Activated CD8-positive, alpha-beta memory T cell treated with anti-CD3 and anti-CD28 coated beads, Interleukin-2, amount 50 U/mL, for 1 hour (primary cell): ENCODE measurements around the gene KRT6B.

Experiments
- DNase-seq: peaks from one replicate; pipeline ENCODE4 v3.0.0-alpha.2; 2020; ENCODE audit errors: extremely low read depth

Gene KRT6B

DNA sequence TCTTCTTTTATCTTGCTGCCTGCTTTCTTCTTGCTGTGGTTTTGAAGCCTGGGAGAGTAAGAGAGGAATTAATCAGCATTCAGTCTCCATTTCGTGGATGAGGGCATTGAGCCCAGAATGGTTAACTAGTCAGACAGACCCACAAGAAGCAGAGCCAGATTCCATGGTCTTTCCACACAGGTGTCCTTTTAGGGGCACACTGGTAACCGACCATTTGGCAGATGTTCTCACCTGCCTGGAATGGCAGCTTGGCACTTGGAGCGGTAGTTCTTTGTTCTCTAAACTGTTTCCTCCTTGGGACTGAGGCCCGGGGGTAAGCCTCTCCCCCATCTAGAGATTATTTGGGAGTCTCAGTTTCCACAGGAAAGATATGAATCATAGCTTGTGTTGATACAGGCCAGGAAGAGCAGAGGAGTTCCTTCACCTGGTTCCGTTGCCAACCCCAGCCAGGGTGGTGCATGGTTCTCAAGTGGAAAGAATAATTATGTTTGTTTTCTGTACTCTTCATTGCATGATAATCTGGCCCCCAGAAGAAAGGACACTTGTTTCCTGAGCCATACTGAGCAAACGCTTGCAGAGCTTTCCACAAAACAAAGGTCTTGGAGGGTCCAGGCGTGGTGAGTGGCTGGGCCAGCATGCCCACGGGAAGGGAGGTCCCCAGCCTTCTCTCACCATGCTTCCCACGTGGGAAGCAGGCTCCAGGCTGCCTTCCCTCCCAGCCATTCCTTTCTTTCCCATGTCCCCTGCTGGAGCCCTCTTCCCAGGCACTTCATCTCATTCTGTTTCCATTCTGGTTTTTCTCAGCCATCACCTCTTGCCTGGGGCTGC lies 15.7 kb downstream of the KRT6B start:
- DNase-seq, result no peak

DNA sequence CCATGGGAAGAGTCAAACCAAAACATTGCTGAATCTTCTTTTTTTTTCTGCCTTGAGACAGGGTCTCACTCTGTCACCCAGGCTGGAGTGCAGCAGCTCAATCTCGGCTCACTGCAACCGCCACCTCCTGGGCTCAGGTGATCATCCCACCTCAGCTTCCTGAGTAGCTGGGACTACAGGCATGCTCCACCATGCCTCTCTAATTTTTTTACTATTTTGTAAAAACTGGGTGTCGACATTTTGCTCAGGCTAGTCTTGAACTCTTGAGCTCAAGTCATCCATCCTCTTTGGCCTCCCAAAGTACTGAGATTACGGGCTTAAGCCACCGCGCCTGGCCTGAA lies 16.3 kb downstream of the KRT6B start:
- no peak for DNase-seq

DNA sequence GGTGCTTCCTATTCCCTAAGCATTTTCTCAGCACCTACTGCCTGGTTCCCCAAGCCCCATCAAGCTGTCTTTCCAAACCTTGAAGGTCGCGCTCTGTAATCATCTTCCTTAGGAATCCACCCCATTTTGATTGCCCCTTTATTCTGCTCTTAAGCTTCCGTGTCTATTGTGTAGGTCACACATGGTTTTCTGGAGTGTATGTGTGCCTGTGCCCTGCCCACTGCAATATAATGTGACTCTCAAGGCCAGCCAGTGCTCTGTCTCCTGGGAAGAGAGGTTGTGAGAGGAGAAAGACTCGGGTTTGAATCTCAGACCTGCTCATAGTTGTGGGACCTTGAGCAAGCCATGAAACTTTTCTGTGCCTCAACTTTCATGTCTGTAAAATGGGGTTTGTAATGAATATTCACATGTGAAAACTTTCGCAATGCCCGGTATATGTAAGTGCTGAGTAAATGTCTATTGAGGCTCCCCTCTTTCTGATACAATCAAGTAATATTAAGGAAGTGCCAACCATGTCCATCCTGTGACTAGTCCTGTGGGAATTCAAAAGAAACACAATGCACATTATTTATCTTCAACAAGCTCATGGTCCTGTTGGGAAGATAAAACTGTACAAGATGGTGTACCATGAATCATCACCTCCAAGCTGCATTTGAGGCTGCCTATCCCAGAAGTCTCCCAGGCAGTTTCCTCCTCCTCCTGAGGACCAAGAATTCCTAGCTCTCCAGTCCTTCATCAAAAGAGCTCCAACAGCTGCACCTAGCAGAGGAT lies 17.0 kb downstream of the KRT6B start:
- no peak for DNase-seq

DNA sequence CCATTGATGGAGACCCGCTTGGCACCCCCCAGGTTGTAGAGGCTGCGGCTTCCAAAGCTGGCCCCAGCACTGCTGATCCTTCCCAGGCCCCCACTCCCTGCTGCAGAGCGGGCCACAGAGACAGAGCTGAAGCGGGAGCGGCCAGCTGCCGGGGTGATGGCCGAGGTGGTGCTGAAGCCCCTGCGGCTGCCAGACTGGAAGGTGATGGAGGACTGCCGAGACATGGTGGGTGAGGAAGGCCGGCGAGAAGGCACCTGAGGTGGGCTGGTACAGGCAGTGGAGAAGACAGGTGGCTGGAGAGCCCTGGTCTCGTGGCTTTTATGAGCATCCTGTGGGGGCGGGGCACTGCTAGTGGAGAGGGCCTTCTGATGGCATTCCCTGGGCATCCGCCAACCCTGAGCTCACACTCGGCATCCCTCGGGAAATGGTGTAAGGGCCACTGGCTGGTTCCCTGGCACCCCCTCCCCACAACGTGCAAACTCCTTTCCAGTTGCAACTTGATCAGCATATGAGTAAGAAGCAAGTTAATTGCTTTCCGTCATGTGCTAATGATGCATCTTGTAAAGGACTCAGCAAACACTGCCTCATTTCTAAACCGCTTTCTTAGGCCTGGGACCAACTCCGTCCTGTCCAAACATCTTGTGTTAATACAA lies 17.7 kb downstream of the KRT6B start, which contains the start of gene KRT75:
Gene KRT75 (minus strand): TSS at position 291 of the 653 bp plus-strand sequence. CDS start 67 bp downstream, at position 224.
- DNase-seq, result no peak

DNA sequence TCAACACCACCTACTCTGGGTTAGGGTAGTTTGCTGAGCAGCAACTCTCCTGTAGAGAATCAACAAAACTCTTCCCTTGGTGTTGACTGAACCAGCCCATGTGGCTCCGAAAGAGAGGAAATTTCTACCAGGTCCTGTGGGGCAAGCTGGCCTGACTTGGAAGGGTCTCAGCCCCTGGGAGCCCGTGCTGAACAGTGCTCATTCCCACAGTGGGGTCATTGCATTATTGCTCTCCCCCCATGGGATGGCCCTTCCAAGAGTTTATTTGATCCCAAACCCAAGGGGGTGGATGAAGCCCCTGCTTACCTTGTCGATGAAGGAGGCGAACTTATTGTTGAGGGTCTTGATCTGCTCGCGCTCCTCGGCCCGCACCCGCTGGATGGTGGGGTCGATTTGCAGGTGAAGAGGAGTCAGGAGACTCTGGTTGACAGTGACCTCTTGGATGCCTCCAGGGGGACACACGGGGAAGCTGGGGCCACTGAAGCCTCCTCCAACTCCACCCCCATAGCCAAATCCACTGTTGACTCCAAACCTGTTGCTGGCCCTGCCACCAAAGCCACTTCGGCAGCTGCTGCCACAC lies 18.4 kb downstream of the KRT6B start:
- no peak for DNase-seq

DNA sequence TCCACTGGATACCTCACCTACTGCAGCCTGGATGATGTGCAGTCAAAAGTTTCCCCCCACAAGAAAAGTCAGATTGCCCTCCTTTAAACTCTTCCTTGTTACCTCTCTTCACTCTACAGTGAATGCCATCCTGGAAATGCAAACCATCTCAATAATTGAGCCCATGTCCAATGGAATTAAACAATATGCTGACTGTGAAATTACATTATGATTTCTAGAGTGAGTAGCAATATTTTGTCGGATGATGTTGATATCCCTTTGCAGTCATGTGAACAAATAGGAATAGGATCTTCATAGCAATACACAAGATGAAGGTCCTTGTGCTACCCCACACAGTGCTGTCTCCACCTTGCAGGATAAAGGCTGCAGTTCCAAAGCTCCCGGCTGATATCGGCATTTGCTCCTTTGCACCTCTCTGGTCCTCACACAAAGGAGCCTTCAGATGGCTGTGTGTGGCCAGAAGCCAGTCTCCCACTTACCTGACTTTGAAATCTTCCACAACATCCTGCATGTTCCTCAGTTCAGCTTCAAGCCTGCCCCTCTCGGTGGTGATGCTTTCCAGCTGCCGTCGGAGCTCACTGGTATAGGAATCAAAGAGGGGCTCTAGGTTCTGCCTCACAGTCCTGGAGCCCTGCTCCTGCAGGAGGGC lies 19.3 kb downstream of the KRT6B start:
- DNase-seq, result no peak

DNA sequence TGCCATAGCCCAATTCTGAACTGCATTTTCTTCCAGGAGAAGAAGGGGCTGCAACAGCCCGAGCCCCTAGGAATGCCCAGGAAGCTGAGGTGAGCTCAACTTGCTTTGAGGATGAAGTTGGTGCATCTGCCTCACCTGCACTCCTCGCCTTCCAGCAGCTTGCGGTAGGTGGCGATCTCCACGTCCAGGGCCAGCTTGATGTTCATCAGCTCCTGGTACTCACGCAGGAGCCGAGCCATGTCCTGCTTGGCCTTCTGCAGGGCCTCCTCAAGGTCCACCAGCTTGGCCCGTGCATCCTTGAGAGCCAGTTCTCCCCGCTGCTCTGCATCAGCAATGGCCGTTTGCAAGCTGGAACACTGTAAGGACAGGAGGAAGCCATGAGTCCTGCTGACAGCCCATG lies 23.8 kb downstream of the KRT6B start:
- DNase-seq, result no peak

DNA sequence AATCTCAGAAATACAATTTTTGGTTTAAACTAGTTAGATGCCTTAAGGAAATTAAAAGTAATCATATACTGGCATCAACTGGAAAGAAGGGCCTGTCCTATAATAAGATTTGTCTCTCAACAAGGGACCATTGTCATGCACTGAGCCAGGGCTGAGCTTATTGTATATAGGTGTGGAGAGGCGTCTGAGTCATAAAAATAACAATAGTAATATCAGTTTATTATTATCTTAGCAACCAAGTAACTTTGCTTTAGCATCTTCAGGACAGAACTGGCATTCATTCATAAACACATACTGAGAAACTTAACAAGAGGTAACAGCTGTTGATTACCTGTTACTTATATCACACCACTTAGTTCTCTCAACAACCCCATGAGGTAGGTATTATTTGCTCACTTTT lies 24.9 kb downstream of the KRT6B start:
- no peak for DNase-seq

DNA sequence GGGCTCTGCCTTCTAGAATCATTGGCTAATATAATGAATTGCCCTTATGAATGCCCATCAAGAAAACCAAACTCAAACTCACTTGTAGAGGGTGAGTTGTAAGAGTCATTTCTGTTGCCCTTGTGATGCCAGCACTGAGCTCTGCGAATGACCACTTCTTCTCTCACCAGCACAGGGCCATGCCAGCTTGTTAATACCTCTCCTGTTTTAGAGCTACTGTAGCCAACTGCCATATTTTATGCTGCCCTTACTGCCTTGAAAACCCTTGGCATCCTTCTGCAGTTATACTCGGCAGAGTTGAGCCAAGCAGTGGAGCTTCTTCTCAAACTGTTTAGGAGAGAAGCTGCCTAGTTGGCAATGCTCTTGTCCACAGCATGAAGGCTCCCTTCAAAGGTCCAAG lies 25.9 kb downstream of the KRT6B start:
- DNase-seq, result no peak

DNA sequence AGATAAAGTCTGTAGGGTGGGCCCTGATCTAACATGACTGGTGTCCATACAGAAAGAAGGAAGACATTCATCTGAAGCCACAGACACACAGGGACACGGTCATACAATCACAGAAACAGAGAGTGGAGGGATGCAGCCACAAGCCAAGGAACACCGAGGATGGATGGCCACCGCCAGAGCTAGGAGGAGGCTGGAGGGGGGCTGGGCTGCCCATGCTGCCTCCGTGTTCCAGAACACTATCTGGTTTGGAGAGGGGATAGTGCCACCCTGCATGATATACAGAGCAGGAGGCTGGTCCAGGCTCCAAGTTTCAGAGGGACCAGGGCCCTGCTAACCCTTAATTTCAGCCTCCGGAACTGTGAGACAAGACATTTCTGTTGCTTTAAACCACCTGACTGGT lies 26.5 kb downstream of the KRT6B start:
- DNase-seq, result no peak

DNA sequence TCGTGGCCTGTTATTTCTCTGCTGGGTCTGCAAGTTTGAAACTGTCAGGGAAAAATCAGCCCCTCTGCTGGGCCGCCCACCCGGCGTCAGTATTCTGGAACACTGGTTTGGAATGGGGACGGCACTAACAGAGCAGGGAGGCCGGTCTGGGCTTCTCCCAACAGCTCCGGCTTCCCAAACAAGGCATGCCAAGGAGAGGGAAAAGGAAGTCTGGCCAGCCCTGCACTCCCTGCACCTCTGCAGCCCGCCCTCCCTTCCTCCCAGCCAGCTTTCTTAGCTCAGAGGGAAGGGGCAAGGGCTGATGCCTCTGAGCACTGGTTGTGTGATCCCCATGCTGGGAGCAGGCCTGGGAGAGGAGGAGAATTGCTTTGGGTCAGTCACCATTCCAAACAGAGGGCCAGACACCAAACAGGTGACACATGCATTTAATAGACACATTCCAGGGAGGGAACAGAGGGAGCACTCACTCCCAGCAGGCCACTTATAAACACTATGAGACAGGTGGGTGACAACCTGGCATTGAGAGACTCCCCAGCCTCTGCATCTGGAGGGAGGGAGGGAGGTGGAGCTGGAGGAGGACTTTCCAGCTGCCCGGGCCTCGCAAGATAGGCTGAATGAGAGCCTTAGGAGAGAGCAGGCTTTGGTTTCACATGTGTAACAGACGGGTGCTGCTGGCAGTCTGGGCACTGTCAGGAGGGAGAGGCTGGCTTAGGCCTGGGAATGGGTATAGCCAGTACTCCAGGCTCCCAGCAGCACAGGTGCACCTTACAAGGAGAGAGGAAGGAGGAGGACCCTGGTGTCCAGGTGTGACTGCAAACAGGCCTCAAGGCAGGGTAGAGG lies 28.1 kb downstream of the KRT6B start:
- DNase-seq, result no peak

DNA sequence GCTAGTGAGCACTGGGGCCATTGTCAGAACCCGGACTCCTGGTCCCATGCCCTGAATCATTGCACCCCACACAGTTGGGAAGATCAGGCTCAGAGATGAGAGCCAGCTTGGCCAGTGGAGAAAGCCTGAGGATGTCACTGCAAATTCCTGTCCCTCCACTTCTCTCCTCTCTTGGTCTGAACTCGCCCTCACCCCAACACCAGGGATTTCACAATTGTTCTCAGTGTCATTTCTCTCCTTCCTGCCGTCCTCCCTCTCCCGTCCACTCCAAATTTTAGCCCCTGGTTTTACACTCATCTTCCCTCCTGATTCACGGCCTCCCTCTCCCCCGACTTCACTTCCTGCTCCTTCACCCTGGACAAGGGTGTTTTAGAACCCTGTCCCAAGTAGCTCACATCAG lies 28.9 kb downstream of the KRT6B start:
- DNase-seq, result no peak

DNA sequence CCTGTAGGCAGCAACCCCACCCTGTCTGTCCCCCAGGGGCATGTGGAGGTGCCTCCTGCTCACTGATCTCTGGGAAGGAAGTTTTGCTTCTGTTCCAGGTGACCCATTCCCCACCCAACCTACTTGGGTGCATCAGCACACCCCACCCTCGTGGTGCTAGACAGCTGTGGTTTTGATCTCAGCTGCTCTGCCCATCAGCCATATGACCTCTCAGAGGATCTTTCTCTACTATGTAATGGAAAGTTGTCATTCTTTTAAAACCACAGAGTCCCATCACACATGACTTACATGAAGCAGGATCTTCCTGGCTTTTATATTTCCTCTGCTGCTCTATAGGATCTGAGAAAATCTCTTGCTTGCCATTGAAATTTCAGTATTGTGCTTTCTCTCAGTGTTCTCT lies 32.3 kb downstream of the KRT6B start:
- no peak for DNase-seq

DNA sequence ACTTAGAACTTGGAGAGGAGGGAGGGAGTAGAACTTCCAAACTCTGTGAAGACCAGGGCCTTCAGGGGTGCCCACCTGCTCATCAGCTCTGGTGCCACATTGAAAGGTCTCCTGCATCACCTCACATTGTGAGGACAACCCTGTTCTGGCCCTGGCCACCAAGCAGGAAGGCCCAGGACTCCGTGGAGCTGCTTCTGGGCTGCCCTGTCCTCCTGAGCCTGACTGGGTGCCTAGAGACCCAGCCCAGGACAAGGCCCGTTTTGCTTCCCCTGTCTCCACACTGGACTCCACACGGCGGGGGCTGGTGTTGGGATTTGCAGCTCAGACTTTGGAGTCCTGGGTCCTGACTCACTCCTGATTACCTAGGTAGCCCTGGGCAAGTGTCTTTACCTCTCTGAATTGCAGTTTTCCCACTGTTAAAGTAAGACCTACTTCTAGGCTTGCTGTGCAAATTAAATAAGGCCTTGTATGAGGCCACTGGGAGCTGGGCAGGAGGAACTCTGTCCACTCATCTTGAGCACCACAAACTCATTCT lies 33.3 kb downstream of the KRT6B start:
- no peak for DNase-seq

DNA sequence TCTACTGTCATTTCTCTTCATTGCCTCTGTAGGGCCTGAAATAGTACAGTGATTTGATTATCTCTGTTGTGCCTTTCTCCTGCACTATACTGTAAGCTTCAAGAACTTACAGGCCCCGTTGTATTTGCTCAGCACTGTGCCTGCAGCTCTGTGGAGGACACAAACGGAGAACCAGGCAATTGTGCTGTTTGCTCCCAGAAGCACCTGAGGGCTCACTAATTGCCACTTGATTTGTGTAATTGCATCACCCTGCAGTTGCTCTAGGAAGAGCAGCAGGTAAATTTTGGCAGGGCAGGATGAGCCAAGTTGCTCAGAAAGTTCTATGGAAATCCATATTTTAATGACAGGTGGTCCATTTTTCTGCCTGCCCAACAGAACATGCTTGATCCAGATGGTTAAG lies 34.2 kb downstream of the KRT6B start:
- DNase-seq, result no peak

DNA sequence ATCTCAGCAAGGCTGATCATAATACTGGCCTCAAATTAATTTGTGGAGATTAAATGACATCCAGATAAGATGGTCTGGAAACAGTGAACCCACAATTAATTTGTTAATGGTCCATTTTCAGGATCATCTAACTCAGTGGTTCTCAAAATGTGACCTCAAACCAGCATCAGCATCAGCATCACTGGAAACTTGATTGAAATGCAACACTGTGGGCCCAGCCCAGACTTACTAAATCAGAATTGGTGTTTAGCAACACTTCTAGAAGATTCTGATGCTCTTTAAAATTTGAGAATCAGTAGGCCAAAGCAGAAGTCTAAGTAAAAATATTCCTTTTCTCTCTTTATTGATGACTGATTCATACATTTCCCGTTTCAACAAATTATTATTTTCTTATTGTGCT lies 35.2 kb downstream of the KRT6B start:
- DNase-seq, result no peak

DNA sequence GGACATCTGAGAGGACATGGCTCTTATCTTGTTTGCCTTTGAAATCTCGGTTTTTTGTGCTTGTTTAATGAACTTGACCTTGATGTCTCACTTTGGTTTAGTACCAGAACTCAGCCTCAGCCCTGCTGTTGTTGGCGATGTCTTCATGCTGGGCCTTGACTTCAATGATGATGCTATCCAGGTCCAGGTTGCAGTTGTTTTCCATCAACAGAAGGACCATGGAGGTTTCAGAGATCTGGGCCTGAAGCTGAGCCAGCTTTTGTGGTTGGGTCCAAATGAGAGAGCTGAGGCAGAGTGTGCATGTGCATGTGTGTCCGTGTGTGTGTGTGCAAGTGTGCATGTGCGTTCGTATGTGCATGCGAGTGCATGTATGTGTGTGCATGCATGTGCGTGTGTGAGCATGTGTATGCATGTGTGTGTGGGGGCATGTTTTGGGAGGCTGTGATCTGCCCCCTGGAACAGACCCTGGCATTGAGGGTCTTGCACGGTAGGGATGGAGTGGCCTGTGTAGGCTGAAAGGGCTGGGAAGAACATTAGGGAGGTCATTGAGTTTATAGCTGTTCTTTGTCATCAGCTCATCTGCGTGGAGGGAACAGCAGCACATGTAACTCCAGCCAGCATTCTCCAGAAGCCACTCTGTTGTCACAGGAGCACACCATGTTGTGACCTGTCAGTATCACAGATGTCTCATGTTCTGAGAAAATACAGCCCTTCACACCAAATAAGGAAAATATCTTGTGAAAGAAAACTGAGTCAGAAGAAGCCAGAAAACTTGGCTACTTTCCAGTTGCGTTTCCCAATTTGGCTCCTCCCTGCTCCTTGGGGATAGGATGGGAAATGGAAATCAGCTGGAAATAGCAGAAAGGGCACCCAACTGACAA lies 35.8 kb downstream of the KRT6B start:
- DNase-seq, result no peak

DNA sequence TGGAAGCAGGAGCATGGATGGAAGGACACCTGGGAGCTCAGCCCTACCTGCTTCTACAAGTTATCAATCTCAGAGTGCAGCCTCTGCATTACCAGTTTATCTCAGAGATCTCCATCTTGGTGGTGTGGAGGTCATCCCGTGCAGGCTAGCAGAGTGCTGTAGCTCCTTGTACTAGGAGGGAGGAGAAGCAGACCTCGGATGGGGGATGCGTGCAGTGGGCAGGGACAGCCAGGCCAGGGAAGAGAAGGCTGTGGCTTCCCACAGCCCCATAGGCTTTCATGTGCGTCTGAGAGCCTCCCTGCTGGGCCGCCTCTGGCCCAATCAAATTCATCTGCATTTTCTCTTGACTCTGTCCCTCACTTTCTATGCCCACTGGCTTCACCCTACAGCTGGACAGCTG lies 37.0 kb downstream of the KRT6B start:
- DNase-seq, result no peak

DNA sequence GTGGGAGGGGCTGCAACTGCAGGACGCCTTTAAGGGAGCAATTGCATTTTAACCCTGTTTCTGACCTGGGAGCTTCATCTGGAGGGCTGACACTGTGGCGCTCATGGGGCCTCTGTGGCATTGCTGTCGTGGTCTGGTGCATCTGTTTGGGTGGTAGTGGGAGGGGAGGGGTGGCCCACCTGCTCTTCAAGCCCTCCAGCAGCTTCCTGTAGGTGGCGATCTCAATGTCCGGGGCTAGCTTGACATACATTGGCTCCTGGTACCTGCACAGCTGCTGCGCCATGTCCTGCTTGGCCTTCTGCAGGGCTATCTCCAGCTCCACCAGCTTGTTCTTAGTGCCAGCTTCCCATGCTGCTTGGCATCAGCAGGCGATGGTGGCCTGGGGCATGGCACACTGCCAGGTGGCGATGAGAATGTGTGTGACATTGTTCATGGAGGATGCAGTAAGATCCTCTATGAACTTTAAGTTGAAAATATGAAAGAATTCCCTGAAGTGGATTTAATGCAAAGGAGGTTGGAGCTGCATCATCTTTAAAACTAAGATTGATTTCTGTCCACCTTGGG lies 38.1 kb downstream of the KRT6B start:
- no peak for DNase-seq
